Heart left ventricle (tissue), 13 donors: ENCODE results near the gene FAM98C.
A peak's percentile ranks its signal among the peaks of the same experiment; 100 is the strongest.

Source experiments
- POLR2A ChIP-seq, 2 donors: fragments of 450-650 bp; IDR thresholded peaks; one replicate each; pipeline ENCODE4 v1.6.1; 2017; ENCODE audit warnings: antibody characterized with exemption in 2 of 2, mild to moderate bottlenecking in 2 of 2, moderate library complexity in 2 of 2
- TF ChIP-seq, protein P1 (sequence below), 12 donors: fragments of 200-600 bp; sonication (generic) in 4 of 12; IDR thresholded peaks; one replicate each; pipeline versions ENCODE4 v1.5.0 to v1.8.0; 2018 to 2022; ENCODE audit warnings: antibody characterized with exemption in 12 of 12, mild to moderate bottlenecking in 5 of 12
- donor health status: ischemic (EF 13 %, LVEDD 7.1; RV severe dilation, severe dysfunction).
- donor health status: DM: no; HTN: yes; CAD: no.
- donor health status: DM: no; HTN: no; CAD: no.
- donor health status: ischemic (EF 25% LVEDD 6.9; RV normal size, moderate dysfunction).
- donor health status: ischemic (EF 25% LVEDD 5.7; RV mildly dilated, moderate dysfunction).
- donor health status: ischemic (EF 35%, LVEDD 5.7; RV mildly dilated, moderate dysfunction).
- donor health status: nonischemic (EF 11% LVEDD 7.7; RV severe dilation, severe dysfunction).
- donor health status: DM: yes; HTN: yes; CAD: no.
- donor health status: PGD.
- donor health status: ischemic (EF 29% LVEDD 5.4; RV normal size, mild dysfunction).
- donor health status: nonischemic (EF 23%, LVEDD 6.1; RV moderate dilation, normal function).

GRCh38 chr19:38417544-38418506 lies 14.9 kb downstream of the FAM98C start:
- TF ChIP-seq, protein P1, sequence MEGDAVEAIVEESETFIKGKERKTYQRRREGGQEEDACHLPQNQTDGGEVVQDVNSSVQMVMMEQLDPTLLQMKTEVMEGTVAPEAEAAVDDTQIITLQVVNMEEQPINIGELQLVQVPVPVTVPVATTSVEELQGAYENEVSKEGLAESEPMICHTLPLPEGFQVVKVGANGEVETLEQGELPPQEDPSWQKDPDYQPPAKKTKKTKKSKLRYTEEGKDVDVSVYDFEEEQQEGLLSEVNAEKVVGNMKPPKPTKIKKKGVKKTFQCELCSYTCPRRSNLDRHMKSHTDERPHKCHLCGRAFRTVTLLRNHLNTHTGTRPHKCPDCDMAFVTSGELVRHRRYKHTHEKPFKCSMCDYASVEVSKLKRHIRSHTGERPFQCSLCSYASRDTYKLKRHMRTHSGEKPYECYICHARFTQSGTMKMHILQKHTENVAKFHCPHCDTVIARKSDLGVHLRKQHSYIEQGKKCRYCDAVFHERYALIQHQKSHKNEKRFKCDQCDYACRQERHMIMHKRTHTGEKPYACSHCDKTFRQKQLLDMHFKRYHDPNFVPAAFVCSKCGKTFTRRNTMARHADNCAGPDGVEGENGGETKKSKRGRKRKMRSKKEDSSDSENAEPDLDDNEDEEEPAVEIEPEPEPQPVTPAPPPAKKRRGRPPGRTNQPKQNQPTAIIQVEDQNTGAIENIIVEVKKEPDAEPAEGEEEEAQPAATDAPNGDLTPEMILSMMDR (IDR thresholded peaks at IDR 0.05): peak in 1 of 12 donors; percentile 5
- TF ChIP-seq POLR2A (IDR thresholded peaks at IDR 0.05): no peak
